ENCODE results near the gene SCLT1.

DNA sequence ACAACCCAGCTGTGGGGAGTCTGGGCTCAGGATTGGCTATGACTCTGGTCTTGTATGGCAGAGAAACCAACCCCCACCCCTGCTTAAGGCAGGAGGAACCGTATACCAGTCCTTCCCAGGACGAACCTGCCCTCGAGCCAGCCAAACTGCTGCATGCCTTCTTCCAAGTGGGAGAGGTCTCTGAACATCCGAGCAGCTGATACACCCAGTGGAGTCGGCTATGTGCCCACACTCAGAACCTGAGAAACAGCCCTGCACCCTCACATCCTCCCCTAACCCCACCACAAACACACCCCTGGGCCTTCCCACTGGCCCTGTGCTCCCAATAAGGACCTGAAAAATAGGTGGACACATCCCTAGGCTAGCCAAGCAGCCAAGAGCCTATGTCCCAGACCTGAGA lies 24.4 kb upstream of the SCLT1 start:
- TF ChIP-seq CTCF (IDR thresholded peaks at IDR 0.05) (no peak), POLR2A (IDR thresholded peaks at IDR 0.05) (no peak), POLR2AphosphoS5 (IDR thresholded peaks at IDR 0.05) (no peak), EP300 (IDR thresholded peaks at IDR 0.05) (no peak)

Data from gastroesophageal sphincter (tissue), 3 donors.